Measurements from ENCODE around the gene RSRC2.
"Not testable (repeated sequence)": the region's sequence is repeated elsewhere in the genome, so short reads cannot be mapped to it uniquely, and the experiment has no call there.

Gene RSRC2

GRCh38 chr12:122484385-122484784, 42.4 kb downstream of the RSRC2 start:
- not testable (repeated sequence) for DNase-seq (ENCODE audit: low read depth)

GRCh38 chr12:122483969-122484368, 42.8 kb downstream of the RSRC2 start:
- DNase-seq (ENCODE audit: low read depth), result no peak

- no peak for DNase-seq (ENCODE audit: low read depth)
These were observed 44.9 kb downstream of the RSRC2 start for GRCh38 chr12:122481861-122482260.

- DNase-seq (ENCODE audit: low read depth), result no peak
These were observed 46.0 kb downstream of the RSRC2 start for GRCh38 chr12:122480753-122481152.

GRCh38 chr12:122474324-122474716, 52.4 kb downstream of the RSRC2 start:
- no peak for DNase-seq (ENCODE audit: low read depth)

- no peak for DNase-seq (ENCODE audit: low read depth)
These were observed 53.0 kb downstream of the RSRC2 start for GRCh38 chr12:122473543-122474323.

- DNase-seq (ENCODE audit: low read depth), result no peak
These were observed 55.2 kb downstream of the RSRC2 start for GRCh38 chr12:122471324-122472226.

- DNase-seq (ENCODE audit: low read depth), result not testable (repeated sequence)
These were observed 56.2 kb downstream of the RSRC2 start for GRCh38 chr12:122470576-122470975.

- not testable (repeated sequence) for DNase-seq (ENCODE audit: low read depth)
These were observed 56.9 kb downstream of the RSRC2 start for GRCh38 chr12:122469856-122470255.

- DNase-seq (ENCODE audit: low read depth), result no peak
These were observed 58.8 kb downstream of the RSRC2 start for GRCh38 chr12:122467983-122468382.

- DNase-seq (ENCODE audit: low read depth), result not testable (repeated sequence)
These were observed 62.3 kb downstream of the RSRC2 start for GRCh38 chr12:122464317-122465042.

GRCh38 chr12:122460641-122461040, 66.1 kb downstream of the RSRC2 start:
- no peak for DNase-seq (ENCODE audit: low read depth)

GRCh38 chr12:122460061-122460460, 66.7 kb downstream of the RSRC2 start:
- DNase-seq (ENCODE audit: low read depth), result no peak

- DNase-seq (ENCODE audit: low read depth), result no peak
These were observed 67.5 kb downstream of the RSRC2 start for GRCh38 chr12:122459211-122459610.

GRCh38 chr12:122458105-122459035, 68.4 kb downstream of the RSRC2 start:
- no peak for DNase-seq (ENCODE audit: low read depth)

- DNase-seq (ENCODE audit: low read depth), result no peak
These were observed 69.1 kb downstream of the RSRC2 start for GRCh38 chr12:122457627-122458026.

GRCh38 chr12:122454739-122455138, 72.0 kb downstream of the RSRC2 start:
- no peak for DNase-seq (ENCODE audit: low read depth)

- no peak for DNase-seq (ENCODE audit: low read depth)
These were observed 72.5 kb downstream of the RSRC2 start for GRCh38 chr12:122454250-122454721.
